ENCODE data around the gene SMARCD3. TPM values are rescaled to one million over a fixed set of nuclear protein-coding genes. Genes with fewer than 3 reads are reported as not detected.

The SMARCD3 gene
- total RNA-seq, 4 donors from 2014 or later: 42.2 to 56.7 (median 47.2) TPM

- H3K27me3 ChIP-seq: no peaks in the 10 kb centered on the region
- WGBS, 2 donors: 83 to 91% methylated on average over 15 to 17 of the region's 17 CpGs
- no peak overlapping the region for H3K27ac ChIP-seq
- H3K9me3 ChIP-seq: no peaks in the 10 kb centered on the region
- intact Hi-C loops (cut with DNase I): no loop called here
- peaks cover 33 to 49% of the 10 kb centered on the region in 2 donors for H3K36me3 ChIP-seq
- H3K4me1 ChIP-seq: peaks cover 6 to 12% of the 10 kb centered on the region in 2 donors
- TF ChIP-seq POLR2A (IDR thresholded peaks at IDR 0.05): no peak
- TF ChIP-seq, protein P1, sequence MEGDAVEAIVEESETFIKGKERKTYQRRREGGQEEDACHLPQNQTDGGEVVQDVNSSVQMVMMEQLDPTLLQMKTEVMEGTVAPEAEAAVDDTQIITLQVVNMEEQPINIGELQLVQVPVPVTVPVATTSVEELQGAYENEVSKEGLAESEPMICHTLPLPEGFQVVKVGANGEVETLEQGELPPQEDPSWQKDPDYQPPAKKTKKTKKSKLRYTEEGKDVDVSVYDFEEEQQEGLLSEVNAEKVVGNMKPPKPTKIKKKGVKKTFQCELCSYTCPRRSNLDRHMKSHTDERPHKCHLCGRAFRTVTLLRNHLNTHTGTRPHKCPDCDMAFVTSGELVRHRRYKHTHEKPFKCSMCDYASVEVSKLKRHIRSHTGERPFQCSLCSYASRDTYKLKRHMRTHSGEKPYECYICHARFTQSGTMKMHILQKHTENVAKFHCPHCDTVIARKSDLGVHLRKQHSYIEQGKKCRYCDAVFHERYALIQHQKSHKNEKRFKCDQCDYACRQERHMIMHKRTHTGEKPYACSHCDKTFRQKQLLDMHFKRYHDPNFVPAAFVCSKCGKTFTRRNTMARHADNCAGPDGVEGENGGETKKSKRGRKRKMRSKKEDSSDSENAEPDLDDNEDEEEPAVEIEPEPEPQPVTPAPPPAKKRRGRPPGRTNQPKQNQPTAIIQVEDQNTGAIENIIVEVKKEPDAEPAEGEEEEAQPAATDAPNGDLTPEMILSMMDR (IDR thresholded peaks at IDR 0.05): no peak
- no peak for DNase-seq
- no peak overlapping the region for H3K4me3 ChIP-seq (replicated peaks in 1 of 3)
Measured at GRCh38 chr7:151238190-151238810, 10.2 kb downstream of the SMARCD3 start.

GRCh38 chr7:151237244-151238189, 11.0 kb downstream of the SMARCD3 start:
- Histone ChIP-seq H3K27ac (no peak overlapping the region), H3K36me3 (peaks cover 33 to 49% of the 10 kb centered on the region in 2 donors), H3K4me3 (replicated peaks in 1 of 3) (no peak overlapping the region), H3K27me3 (no peaks in the 10 kb centered on the region), H3K9me3 (no peaks in the 10 kb centered on the region), H3K4me1 (peaks cover 8 to 12% of the 10 kb centered on the region in 2 donors)
- no peak for DNase-seq
- 91% methylated on average over 36 to 41 of the region's 44 CpGs for WGBS, 2 donors
- no peak for TF ChIP-seq POLR2A (IDR thresholded peaks at IDR 0.05)
- TF ChIP-seq, protein P1 (IDR thresholded peaks at IDR 0.05): no peak
- intact Hi-C loops (cut with DNase I): no loop called here

GRCh38 chr7:151236406-151236805, 12.1 kb downstream of the SMARCD3 start:
- Histone ChIP-seq H3K4me1 (peaks cover 8 to 17% of the 10 kb centered on the region in 2 donors), H3K9me3 (no peaks in the 10 kb centered on the region), H3K27ac (no peak overlapping the region), H3K36me3 (peaks cover 33 to 49% of the 10 kb centered on the region in 2 donors), H3K4me3 (replicated peaks in 1 of 3) (no peak overlapping the region), H3K27me3 (no peaks in the 10 kb centered on the region)
- intact Hi-C loops (cut with DNase I): no loop called here
- DNase-seq: no peak
- TF ChIP-seq, protein P1 (IDR thresholded peaks at IDR 0.05): no peak
- TF ChIP-seq POLR2A (IDR thresholded peaks at IDR 0.05): no peak
- WGBS, 2 donors: 87 to 95% methylated on average over 12 to 13 of the region's 13 CpGs

DNA sequence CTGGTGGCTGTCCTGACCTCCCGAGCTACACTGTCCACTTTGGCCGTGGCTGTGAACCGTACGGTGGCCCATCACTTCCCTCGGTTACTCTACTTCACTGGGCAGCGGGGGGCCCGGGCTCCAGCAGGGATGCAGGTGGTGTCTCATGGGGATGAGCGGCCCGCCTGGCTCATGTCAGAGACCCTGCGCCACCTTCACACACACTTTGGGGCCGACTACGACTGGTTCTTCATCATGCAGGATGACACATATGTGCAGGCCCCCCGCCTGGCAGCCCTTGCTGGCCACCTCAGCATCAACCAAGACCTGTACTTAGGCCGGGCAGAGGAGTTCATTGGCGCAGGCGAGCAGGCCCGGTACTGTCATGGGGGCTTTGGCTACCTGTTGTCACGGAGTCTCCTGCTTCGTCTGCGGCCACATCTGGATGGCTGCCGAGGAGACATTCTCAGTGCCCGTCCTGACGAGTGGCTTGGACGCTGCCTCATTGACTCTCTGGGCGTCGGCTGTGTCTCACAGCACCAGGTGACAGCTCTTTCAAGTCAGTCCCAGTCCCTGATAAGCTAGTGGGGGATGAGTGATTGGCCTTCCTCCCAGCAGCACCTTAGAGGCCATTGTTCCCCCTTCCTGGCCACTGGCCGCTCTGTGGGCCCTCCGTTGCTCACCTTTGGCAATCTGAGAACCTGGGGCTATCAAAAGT, 13.3 kb downstream of the SMARCD3 start:
- WGBS, 2 donors: 93 to 95% methylated on average over 19 to 26 of the region's 28 CpGs
- Histone ChIP-seq H3K4me1 (peaks cover 8 to 18% of the 10 kb centered on the region in 2 donors), H3K4me3 (replicated peaks in 1 of 3) (no peak overlapping the region), H3K9me3 (no peaks in the 10 kb centered on the region), H3K27ac (no peak overlapping the region), H3K36me3 (peaks cover 33 to 47% of the 10 kb centered on the region in 2 donors), H3K27me3 (no peaks in the 10 kb centered on the region)
- TF ChIP-seq, protein P1 (IDR thresholded peaks at IDR 0.05): no peak
- no peak for TF ChIP-seq POLR2A (IDR thresholded peaks at IDR 0.05)
- intact Hi-C loops (cut with DNase I): no loop called here
- DNase-seq: no peak

All from thyroid gland (tissue), 4 donors.